GM08714 (cell line): ENCODE measurements around the gene MAD1L1.

Experiments used
- H3K4me3 ChIP-seq: fragments of 200-500 bp; sonication (Bioruptor generic); 2 replicates; pipeline ENCODE4 v1.5.1; 2014; ENCODE audit warnings: mild to moderate bottlenecking, low read length, inconsistent platforms
- ZNF274 ChIP-seq: IDR thresholded peaks from 2 replicates; pipeline ENCODE4 v1.6.1; 2012; ENCODE audit warnings: mild to moderate bottlenecking, low read depth, low read length

The MAD1L1 gene

GRCh38 chr7:1794888-1795542, 437.7 kb downstream of the MAD1L1 start:
- TF ChIP-seq ZNF274, result no peak
- H3K4me3 ChIP-seq, result no peak overlapping the region

GRCh38 chr7:1787681-1788235, 445.0 kb downstream of the MAD1L1 start:
- TF ChIP-seq ZNF274, result no peak
- no peak overlapping the region for H3K4me3 ChIP-seq

- no peak for TF ChIP-seq ZNF274
- H3K4me3 ChIP-seq, result no peak overlapping the region
Measured at GRCh38 chr7:1787241-1787640, 445.5 kb downstream of the MAD1L1 start.

GRCh38 chr7:1785839-1786238, 446.9 kb downstream of the MAD1L1 start:
- no peak overlapping the region for H3K4me3 ChIP-seq
- TF ChIP-seq ZNF274, result no peak

GRCh38 chr7:1781369-1781768, 451.4 kb downstream of the MAD1L1 start:
- H3K4me3 ChIP-seq, result no peak overlapping the region
- TF ChIP-seq ZNF274, result no peak

DNA sequence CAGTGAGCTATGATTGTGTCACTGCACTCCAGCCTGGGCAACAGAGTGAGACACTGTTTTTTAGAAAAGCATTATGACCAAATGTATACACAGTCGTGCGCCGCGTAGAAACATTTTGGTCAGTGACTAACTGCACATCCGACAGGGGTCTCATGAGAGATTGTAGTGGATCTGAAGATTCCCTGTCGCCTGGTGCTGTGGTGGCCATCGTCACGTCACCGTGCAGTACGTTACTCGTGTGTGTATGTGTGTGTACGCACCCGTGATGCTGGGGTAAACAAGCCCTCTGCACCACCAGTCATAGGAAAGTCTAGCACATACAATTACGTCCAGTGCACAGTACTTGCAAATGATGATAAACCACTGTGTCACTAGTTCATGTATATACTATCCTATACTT, 453.3 kb downstream of the MAD1L1 start:
- no peak for TF ChIP-seq ZNF274
- H3K4me3 ChIP-seq, result no peak overlapping the region

- H3K4me3 ChIP-seq, result no peak overlapping the region
- TF ChIP-seq ZNF274, result no peak
Measured at GRCh38 chr7:1777122-1777521, 455.6 kb downstream of the MAD1L1 start.

DNA sequence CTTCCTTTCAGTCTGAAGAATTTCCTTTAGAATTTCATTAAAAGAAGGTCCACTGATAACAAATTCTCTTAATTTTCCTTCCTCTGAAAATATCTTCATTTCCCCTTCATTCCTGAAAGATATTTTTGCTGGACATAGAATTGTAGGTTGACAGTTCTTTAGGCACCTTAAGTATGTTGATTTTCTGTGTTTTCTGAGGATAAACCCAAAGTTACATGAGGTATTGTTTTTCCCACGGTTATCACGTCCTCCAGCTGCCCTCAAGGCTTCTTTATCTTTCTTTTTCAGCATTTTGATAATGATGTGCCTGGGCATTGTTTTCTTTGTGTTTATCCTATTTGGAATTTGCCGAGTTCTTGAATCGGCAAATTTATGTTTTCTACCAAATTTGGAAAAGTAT, 457.4 kb downstream of the MAD1L1 start:
- no peak overlapping the region for H3K4me3 ChIP-seq
- no peak for TF ChIP-seq ZNF274

GRCh38 chr7:1770331-1770730, 462.4 kb downstream of the MAD1L1 start:
- TF ChIP-seq ZNF274, result no peak
- H3K4me3 ChIP-seq, result no peak overlapping the region

DNA sequence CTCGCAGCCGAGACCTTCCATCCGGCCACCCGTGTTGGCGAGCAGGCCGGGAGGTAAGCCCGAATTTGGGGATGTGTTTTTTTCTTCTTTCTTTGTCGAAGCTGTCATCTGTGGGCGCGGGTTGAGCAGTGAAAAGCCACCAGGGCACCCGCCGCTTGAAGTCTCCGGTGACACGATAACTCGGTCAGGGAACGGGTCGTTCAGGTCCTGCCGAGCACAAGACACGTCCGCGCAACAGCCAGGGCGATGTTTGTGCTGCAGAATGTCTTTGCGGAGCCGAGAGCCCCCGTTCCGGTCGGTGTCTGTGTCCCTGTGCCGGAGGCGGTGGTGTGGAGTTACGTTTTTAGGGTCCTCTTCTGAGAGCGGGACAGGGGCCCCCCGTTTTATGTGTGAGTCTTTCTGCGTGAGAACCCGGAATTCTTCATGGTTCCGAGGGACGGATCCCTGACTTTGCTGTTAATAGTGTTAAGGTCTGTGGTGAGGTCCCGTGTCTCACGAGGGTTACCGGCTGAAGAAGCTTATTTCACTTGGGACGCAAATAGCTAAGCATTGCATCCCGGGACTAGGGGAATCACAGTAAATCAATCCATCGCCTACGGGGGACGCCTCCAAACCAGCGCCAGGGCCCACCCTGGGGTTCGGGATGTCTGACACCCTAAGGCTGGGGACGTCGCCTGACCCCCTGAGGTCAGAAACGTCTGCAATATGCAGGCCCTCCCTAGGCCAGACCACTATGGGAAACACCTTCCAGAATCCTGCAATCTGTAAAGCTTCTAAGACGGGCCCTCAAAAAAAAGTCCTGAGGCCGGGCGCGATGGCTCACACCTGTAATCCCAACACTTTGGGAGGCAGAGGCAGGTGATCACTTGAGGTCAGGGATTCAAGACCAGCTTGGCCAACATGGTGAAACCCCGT, 463.2 kb downstream of the MAD1L1 start:
- H3K4me3 ChIP-seq, result no peak overlapping the region
- TF ChIP-seq ZNF274, result no peak

DNA sequence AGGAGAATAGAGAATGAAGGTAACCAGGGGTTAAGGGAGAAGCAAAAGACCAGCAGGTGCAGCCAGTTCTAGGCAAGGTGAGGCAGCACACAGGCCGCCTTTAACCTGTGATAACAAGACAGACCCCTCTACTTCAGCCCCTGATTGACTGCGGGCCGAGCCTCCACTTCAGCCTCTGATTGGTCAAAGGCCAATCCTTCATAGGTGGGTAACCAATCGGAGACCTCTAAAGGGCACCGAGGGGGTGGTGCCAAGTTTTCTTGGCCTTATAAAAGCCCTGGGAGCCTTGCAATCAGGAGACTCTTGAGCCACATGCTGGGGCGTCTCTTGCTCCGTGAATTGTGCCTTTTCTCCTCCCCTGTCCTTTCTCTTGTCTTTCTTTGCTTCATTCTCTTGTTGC, 463.9 kb downstream of the MAD1L1 start:
- no peak overlapping the region for H3K4me3 ChIP-seq
- no peak for TF ChIP-seq ZNF274

GRCh38 chr7:1767524-1767923, 465.2 kb downstream of the MAD1L1 start:
- no peak for TF ChIP-seq ZNF274
- H3K4me3 ChIP-seq, result no peak overlapping the region
